Left kidney (tissue), 2 donors: ENCODE data around the gene MAPT. TPM values are rescaled to one million over a fixed set of nuclear protein-coding genes. Genes with fewer than 3 reads are reported as not detected.
A peak's percentile ranks its signal among the peaks of the same experiment; 100 is the strongest.
"Not testable (repeated sequence)": the region's sequence is repeated elsewhere in the genome, so short reads cannot be mapped to it uniquely, and the experiment has no call there.

Source experiments
- DNase-seq: peaks from one replicate; pipeline ENCODE4 v3.0.0-alpha.2; 2013
- polyA plus RNA-seq: library from polyadenylated mRNA; unstranded; fragments of 120-200 nt; gene quantifications from one replicate; pipeline ENCODE4 v1.2.1, GENCODE V29; 2013; ENCODE audit not compliant: insufficient read length

MAPT gene
- polyA plus RNA-seq, 1 donor, result 7.1 TPM

DNA sequence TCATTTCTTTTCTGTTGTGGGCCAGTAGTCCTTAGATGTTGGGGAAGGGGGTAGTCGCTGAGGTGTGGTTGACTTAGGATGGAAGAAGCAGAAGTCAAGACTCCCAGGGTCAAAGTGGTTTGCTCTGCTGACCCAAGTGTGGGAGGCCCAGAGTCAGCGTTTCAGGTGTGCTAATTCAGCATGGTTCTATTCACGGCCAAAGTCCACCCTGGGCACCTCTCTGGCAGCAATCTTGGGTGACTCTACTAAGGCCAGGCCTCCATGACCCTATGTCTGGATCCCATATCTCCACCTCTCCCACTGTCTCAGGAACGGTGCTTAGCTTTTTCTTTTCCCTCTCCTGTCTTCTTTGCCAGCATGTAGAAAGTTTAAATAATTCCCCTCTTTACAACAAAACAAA lies 32.9 kb downstream of the MAPT start:
- DNase-seq, result no peak

DNA sequence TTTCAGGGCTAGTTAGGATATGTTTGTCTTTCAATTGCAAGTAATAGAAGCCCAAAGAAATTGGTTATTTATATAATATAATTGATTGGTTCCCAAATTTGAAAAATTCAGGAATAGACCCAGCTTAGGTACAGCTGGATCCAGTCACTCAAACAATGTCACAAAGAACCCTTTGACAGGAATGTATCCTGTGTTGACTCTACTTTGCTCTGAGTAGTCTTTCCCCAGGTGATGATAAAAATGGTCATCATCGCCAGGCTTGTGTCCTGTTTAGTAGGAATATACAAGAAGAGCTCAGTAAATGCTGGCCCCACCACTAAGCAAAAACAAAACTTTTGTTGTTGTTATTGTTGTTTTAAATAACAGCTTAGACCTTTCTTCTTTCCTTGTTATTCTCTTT lies 35.0 kb downstream of the MAPT start:
- DNase-seq, result no peak

DNA sequence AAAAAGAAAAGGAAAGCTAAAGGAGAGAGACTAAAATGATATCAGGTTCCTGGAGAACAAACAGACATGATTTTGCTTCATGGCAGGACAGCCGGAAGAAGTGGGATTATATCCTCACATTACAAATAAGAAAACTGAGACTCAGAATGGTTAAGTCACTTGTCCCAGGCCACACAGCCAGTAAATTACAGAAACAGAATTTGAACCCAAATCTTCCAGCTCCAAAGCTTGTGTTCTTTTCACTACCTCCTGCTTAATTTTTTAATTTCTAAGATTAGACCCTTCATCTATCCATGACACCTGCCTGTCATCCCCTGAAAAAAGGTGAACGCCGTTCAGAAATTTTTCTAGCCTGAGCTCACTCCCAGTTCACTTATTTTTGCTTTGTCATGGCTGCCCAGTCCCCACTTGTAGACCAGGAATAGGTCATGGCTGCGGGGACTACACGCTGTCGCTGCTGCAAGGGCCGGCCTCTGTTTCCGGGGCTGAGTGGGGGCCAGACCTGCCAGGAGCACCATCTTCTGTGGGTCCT lies 36.1 kb downstream of the MAPT start:
- no peak for DNase-seq

DNA sequence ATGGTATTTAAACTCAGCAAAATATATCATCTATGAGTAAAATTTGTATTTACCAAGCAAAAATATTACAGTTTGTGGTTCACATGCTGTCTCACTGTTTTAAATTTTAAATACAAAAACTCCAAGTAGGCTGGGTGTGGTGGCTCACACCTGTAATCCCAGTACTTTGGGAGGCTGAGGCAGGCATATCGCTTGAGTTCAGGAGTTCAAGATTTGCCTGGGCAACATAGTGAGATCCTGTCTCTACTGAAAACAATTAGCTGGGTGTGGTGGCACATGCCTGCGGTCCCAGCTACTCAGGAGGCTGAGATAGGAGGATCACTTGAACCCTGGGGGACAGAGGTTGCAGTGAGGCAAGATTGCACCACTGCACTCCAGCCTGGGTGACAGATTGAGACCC lies 37.3 kb downstream of the MAPT start:
- no peak for DNase-seq

DNA sequence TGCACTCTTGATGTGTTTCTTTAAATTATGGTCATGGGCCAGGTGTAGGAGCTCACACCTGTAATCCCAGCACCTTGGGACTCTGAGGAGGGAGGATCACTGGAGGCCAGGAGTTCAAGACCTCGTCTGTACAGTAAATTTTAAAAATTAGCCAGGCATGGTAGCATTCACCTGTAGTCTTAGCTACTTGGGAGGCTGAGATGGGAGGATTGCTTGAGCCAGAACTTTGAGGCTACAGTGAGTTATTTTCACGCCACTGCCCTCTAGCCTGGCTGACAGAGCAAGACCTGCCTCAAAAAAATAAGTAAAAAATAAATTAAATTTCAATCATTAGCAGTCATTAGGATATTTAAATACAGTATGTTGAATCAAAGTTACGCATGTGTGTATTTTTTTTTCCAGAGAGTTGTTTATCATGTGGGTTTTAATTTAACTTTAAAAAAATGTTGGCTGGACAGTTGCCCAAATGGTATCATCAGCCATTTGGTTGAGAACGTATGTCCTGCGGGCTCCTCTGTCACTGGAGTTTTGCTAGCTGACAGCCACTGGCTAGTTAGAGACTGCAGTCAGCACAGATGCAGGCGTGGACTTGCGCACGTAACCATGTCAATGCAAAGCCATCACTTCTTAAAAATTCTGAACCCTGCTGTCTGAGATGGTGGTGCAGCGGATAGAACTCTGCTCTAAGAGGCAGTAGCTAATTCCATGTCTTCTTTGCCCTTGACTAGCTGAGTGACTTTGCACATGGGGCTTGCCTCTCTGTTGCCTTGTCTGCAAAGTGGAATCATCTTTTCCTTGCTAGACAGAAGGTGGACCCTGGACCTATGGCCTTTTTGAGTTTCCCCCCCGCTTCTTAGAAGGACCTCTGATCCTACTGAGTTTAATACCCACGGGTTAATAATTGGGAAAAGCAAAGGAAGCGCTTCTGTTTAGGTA lies 40.0 kb downstream of the MAPT start:
- DNase-seq, result no peak

DNA sequence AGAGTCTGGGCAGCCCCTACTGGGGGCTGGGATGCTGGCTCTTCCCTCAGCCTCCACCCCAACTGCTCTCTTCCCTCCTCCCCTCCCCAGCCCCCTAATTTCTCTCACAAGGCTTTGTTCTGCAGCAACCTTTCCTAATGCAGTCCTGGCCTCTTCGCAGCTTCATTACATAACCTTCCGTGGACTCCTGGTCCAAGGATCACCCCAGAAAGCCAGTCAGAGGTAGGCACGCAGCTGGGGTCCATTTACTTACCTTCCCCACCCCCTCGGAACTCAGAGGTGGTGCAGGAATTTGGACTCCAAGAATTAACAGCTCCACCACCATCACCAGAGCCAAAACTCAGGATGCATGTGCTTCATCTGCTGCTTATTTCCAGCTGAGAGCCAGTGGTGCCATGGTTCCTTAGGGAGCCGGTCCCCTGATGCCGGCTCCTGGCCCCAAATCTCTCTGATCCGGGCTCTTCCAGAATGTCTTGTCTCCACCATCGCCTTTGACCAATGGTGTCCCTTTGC lies 40.9 kb downstream of the MAPT start:
- no peak for DNase-seq

DNA sequence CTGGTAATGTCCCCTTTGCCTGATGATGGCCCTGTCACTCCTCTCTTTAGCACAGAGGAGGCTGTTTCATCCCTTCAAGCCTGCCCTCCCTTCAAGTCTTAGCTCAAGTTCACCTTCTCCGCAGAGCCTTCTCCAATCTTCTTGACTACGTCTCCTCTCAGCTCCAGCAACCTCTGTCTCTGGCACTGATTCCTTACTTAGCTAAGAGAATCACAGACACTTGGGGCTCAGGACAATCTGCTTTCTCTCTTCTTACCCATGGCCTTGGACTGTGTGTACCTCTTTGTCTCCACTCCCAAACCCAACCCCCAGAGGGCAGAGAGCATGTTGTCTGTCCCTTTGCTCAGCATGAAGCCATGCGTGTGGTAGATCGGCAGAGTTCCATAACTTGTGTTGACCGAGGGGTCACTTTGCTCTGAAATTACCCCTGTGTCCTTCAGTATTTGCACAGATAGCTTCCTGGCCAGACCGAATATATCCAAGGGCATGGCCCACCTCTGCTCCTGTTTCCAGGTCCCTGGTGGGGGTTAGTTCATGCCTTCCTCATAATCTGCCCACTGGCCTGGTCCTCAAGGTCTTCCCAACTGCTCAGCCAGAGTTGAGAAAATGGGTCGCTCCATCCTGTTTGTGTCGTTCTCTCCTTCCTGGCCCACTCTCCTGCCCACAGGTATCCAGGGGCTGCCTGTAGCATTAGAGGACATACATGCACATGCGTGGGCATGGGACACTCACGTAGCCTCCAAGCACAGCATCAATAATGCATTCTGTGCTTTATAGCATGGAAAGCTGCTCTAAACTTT lies 41.6 kb downstream of the MAPT start:
- no peak for DNase-seq

DNA sequence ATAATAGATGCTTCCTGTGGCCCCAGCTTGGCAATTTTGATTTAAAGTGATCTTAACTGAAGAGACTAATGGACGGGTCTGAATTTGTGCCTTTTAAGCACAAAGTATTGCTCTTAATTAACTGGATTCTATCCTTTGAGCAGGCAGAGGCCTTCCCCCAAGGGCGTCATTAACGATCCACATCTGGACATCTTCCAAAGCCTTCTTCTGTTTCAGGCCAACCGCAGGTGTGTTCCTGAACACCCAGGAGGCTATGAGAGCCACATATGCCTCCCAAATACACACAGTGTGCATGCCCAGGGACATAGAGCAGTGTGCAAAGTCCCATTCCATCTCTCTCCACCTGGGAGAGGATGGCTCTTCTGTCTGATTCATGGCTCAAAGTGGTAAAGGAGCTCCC lies 42.3 kb downstream of the MAPT start:
- DNase-seq, result no peak

DNA sequence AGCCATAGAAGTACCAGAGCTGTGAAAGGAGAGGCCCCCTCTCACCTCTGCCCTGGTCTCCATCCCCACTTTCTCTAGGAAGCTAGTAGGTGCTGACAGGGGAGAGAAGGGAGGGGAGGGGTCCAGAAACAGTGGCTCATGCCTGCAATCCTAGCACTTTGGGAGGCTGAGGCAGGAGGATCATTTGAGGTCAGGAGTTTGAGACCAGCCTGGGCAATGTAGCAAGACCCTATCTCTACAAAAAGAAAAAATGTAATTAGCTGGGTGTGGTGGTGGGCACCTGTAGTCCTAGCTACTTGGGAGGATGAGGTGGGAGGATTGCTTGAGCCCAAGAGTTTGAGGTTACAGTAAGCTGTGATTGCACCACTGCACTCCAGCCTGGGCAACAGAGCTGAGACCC lies 42.8 kb downstream of the MAPT start:
- not testable (repeated sequence) for DNase-seq

DNA sequence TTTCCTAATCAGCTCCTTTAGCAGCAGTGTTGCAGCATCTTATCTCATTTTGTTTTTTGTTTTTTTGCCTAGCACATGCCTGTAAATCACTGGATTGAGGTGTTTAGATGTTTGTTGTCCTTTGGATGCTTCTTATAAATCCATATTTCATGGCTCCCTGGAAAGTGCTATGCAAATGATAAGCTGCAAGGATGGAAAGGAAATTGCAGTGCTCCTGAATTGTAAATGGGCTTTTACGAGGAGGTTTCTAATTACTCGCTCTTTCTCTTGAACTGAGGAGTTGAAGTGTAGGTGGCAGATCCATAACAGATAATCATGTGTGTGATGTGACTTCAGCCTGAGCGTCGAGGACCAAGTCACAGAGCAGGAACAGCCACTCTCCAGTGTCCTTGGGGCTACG lies 45.0 kb downstream of the MAPT start:
- no peak for DNase-seq

DNA sequence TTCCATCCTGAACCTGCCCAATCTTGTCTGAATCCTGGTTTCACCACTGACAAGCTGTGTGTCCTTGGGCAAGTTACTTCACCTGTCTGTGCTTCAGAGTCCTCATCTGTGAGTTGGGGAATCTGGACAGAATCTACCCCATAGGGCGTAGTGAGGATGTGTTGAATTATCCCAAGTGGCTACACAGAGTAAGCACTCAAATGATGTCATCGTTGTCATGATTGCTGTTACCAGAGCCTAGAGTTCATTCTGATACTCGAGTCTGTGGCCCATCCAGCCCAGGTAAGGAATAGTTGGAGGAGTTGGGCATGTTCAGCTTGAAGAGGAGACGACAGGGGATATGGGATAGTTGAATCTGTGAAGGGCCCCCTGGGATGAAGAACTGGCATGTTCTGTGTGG lies 45.9 kb downstream of the MAPT start:
- no peak for DNase-seq

DNA sequence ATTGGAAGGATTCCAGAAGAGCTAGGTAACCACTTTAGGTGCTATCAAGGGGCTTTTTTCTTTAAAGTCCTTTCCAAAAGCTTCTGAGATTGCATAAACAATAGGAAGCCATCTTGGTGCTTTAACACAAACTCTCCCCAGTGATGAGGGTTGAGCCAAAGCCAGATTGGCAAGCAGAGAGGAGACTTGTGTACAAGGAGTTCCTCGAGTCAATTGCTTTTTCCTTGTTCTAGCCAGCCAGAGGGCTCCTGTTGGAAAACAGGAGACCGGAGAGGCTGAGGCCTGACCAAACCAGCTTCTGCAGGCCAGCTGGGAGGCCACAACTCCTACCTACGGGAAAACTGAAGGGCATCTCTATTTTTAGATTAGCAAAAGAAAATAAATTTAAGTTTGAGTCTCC lies 46.5 kb downstream of the MAPT start:
- no peak for DNase-seq

DNA sequence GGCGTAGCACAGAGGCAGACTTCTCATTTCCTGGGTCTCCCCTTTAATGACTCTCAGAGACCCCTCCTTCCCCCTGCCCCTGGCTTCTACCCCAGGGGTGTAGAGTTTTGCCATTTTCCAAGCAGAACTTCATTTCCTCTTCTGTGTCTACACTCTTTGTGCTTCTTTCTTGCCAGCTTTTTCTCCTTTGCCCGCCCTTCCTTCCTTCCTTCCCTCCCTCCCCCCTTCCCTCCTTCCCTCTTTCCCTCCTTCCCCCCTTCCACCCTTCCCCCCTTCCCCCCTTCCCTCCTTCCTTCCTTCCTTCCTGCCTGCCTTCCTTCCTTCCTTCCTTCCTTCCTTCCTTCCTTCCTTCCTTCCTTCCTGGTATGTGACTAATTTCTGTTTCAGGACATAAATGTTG lies 47.0 kb downstream of the MAPT start:
- DNase-seq, result no peak

DNA sequence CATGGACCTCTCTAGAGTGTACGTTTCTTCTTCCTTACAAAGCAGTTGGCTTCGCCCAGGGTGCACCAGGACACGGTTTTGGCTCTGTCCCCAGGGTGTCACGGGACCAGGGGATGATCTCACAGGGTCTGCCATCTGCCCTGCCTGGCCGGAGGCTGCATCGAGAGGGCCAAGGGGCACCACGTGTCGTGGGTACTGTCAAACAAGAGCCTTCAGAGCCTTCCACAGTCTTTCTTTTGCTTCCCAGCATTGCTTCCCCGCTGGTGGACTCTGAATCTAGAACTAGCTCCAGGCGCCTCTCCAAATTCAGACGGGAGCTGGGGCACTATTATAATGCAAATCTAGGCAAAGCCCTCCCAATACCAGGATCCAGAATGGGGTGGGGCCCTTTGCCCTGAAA lies 47.9 kb downstream of the MAPT start:
- no peak for DNase-seq

DNA sequence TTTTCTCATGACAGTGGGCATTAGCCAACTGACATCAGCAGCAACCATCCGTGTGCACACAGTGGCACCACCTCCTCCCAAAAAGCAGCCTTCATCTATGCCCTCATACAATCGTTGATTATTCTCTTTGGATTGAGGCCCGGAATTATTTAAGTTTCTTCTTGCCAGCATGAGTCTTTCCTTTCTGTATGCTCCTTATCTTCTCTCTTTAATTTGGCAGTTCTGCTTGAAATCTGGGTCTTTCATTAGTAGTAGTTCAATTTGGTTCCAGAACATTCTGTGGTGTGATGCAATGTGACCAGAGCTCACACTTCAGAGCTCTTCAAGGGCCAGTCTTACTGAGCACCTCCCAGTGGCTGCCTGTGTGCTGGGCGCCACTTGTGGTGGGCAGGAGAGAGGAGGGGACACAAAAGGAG lies 52.5 kb downstream of the MAPT start:
- no peak for DNase-seq

DNA sequence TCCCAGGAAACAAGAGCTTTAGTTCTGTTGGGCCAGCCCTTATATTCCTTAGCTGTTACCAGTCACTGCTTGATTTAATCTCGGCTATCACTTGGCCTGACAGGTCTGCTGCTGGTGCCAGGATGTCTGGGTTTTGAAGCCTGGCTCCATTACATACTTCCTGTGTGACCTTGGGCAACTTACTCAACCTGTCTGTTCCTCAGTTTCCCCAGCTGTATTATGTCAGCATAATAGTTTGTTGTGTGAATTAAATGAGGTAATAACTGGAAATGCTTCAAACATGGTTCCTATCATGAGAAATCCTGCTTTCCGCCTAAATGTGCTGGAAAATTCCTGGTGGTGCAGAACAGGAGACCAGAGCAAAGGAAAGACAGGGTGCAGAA lies 54.1 kb downstream of the MAPT start:
- DNase-seq, result no peak

DNA sequence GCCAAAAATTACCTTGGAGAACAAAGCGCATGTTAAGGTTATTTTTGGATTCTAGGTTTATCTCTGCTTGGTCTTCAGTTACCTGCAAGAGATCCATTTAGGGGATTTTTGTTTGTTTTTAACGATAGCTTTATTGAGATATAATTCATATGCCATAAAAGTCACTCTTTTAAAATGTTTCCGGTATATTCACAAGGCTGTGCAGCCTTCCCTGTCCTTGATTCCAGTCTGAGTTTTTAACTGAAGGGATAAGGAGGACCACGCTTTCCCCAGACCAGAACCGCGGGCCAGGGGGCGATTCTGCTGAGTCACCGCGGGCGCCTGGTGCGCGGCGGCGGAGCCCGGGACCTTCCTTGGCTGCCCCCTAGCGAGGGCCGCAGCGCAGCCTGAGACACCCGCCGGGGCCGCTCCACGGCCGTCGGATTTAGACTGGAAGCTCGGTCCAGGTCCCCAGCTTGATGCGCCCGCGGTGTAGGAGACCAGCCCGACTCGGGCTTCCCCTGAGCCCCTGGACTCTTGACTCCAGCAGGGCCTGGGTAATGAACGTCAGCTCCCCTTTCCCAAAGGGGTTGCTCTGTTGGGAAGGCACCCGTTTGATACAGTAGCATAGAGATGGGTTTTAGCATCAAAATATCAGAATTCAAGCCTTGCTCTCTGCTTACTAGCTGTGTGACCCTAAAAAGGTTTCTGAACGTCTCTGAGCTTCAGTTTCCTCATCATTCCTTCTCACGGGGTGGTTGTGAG lies 54.7 kb downstream of the MAPT start:
- DNase-seq, result peak; percentile 54

DNA sequence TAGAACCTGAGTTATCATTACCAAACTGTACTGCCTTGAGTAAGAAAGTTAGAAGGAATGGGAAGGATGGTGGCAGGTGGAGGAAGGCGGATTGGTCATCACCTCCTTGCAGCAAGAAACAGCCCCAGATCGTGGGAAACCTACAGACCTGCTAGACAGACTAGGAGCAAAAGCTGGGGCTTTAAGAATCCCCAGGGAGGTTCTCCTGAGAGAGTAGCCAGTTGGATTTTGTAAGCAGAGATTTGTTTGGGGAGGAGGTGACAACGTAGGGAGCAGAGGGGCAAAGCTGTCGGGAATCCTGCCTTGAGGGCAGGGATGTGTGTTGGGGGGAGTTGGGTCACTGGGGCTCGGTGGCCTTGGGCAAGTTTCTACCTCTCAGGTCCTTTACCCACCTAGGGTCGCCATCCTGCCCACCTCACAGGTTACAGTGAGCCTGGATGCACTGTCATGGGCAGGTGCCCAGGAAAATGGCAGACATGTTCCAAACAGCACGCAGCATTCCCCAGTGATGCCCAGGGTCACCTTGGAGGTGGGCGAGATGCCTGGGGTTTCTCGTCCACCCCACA lies 55.5 kb downstream of the MAPT start:
- no peak for DNase-seq

DNA sequence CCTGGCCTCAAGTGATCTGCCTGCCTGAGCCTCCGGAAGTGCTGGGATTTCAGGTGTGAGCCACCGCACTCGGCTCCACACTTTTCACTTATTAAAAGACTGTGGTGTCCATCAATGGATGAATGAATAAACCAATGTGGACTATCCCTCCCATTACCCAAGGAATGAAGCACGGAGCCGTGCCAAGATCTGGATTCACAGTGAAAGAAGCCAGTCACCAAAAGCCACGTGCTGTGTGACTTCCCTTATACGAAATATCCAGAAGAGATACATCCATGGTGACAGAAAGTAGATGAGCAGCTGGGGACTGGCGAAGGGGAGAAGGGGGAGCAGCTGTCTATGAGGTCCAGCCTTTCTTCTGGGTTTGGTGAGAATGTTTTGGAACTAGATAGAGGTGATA lies 56.5 kb downstream of the MAPT start:
- no peak for DNase-seq

DNA sequence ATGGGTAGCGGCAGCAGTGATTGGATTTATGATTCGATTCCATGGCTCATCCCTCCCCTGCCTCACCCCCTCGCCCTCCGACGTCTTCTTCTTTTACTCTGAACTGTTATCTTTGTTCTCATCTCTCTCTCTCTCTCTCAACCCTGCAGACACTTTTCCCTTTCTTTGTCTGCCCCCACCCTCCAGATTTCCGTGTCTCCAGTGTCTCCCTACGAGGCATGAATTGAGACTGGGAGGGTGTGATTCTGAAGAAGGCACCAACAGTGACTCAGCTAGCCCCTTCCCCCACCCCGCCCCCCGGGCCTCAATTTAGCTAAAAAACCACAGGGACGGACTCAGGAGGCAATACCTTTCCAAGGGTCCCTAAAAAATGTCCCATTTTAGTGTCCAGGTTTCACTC lies 57.0 kb downstream of the MAPT start:
- DNase-seq, result no peak

DNA sequence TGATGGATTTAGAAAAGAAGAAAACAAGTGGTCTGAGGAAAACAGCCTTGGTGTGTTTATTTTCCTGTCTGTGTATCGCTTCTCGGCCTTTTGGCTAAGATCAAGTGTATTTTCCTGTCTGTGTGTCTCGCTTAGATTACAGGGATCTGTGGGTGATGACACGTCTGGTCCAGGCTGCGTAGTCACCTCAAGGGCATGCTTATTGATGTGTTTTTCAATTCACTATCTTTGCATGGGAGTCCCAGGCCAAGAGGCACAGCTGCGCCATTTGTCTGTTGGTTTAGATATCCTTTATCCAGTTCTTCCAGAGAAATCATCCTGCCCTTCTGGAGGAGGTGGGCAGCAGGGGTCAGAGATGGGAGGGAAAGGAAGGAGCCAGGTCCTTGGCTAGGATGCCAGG lies 57.6 kb downstream of the MAPT start:
- DNase-seq, result no peak

DNA sequence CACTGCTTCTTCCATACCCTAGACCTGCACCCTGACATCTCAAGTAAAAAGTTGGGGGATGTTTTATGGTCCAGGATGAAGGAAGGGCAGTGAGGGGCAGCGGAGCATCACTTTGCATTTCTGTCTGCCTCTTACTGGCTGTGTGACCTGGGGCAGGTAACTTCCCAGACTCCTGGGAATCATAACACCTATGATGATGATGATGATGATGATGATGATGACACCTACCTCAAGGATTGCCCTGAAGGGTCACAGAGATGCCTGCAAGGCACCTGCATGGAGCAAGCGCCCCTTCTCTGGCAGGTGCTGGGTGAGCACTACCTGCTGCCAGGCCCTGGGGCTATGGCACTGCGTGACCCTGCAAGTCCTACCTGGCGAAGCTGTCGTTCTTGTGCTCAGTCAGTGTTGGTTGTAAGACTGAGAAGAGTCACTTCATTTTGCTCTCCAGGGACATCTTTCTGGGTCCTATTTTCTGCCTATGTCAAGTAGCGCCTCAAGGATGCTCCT lies 58.5 kb downstream of the MAPT start:
- DNase-seq, result no peak
